Hematopoietic multipotent progenitor cell (in vitro differentiated cells): ENCODE measurements around the gene MAPK8IP1. TPM values are rescaled to one million over a fixed set of nuclear protein-coding genes. Genes with fewer than 3 reads are reported as not detected.

Experiments used
- DNase-seq, 3 donors: peaks; one replicate each; pipeline ENCODE4 v3.0.0-alpha.2; 2011 to 2015; ENCODE audit warnings: low read depth in 2 of 3, low spot score in 2 of 3
- total RNA-seq: library from RNA; depleted of rRNA; stranded (reverse); fragments of >200 nt; gene quantifications from one replicate; pipeline ENCODE4 v1.2.3, GENCODE V29; 2012

MAPK8IP1 gene
- total RNA-seq, 1 donor, result 0.54 TPM

DNA sequence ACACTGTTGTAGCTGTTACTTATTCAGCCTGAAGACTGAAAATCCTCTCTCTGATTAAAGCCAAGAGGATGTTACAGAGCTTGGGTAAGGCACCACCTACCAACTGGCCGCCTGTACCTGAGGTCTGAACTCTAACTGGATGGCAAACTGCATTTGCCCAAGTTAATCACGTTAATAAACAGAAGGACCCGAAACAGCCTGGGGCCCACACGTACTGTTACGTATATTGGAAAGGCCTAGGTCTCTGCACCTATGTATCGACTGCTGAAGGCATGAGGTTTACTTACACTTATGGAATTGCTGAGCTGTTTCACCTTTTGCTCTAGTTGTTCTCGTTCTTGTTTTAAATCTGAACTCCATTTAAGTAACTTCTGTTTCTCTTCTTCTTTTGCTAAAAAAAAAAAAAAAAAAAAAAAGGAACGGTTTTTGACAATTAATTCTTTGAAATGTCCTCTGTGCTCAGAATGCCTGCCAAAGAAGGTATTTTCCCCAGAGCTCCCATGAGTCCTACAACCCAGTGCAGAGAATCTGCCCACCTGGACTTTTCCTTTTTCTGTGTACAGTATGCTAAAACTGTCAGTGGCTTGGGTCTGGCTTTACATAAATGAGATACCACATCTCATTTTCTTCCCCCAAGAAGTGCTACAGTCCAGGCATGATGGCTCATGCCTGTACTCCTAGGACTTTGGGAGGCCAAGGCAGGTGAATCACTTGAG is 50.1 kb downstream of the MAPK8IP1 start:
- DNase-seq, result no peak

DNA sequence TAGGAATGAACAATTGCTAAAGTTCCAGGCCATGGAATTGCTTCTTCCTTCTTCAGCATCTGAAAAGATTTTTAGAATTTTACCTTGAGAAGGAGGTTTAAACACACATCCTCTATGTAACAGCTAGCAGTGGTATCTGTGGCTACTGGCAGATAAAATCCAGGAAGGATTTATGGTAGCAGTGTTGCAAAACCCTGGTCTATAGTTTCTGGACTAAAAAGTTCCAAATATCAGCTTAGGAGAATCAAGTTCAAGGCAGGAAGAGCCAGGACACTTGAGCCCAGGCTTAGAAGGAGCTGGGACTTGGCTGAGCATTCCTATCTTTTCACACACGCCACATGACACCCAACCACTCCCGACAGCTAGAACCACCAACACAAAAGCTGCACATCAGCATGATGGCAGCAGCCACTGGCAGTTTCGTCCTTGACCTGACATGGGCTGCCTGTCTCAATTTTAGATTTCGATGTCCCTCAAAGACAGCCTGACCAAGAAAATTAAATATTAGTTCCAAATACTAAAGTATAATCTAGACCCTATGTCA is 51.1 kb downstream of the MAPK8IP1 start:
- DNase-seq, result no peak

DNA sequence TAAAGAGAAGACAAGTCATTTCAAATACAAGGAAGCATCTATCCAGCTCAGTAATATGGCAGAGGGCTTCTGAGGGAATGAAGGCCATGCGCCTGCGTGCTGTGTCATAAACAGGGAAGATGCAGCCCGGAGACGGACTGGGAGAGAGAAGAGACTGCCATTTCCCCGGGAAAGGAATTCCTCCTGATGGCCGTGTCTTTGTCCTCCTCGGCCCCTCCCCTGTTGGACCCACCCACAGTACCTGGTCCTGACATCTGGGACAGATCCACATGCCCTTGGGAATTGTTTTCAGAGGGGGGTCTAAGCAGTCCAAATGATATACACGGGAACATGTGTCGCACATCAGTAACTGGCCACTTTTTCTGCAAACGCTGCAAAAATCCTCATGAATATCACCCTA is 52.5 kb downstream of the MAPK8IP1 start:
- DNase-seq, result no peak

DNA sequence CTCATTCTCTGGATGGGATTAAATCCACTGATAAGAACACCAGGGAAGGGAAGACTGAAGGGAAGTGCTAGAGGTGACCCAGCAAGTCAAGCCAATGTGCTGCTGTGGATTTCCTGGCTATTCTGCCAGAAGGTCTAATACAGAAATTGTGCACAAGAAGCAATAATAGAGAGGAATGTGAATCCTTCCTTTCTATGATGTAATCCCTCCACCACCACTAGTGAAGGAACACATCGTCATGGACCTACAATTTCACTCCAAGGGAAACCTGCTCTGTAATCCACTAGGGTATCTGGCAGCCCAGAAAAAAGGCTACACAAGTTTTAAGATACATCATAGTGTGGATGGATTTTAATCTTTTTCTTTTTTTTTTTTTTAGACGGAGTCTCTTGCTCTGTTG is 54.4 kb downstream of the MAPK8IP1 start:
- no peak for DNase-seq

DNA sequence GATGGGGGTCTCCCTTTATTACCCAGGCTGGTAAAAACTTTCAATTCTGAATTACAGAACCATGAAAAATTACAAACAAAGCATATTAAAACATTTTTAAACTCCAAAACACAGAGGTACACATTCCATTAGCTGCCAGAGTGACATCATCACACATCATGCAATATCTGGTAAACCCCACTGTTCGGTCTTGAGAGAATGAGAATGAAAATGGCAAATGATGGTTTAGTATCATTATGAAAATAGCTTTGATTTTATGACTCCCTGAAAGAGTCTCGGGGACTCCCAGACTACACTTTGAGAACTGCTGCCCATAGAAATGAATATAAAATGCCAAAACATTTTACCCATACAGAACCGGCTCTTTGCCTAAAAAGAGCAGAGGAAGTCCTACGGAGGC is 55.8 kb downstream of the MAPK8IP1 start:
- DNase-seq, result no peak

DNA sequence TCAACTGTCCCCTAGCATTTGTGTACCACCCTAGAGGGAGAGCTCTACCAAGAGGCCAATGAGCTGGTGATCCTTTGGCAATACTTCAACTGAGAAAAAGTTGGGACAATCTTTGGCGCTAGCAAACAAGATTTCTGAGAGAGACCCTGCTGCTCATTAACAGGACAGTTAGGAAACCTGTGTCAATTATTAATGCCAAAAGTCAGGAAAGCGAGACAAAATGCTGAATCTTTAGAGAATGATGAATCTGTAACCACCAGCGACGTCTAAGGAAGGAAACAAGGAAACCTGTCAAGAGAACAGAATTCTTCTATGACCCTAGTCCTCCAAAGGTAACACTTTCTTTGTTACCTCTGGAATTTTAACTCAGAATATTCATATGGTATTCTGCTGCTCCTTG is 56.9 kb downstream of the MAPK8IP1 start:
- no peak for DNase-seq

DNA sequence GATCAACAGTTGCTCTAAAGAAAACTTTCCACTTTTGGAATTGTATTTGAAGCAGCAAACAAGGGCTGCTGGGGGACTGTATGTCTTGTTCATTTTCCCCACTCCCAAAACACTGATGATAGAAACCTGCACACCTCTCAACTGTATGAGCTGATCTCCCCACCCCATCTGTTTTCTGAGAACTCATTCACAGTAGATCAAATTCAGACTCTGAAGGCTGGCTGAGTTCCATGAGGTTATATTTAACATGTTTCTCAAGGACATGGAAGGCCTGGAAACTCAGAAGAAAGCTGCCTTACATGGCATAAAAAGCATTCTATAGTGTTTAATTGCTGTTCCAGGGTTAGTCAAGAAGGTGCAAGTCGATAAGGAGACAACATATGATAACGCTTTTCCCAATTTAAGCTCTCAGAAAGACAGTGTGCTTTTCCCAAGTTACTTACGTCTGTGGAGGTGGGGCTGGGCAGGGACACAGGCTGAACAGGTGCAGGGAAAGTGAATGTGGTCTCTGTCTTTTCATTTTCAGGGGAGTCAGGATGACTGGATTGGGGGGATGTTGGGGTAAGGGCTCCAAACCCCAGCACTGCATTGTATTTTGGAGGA is 60.0 kb downstream of the MAPK8IP1 start:
- DNase-seq, result no peak

DNA sequence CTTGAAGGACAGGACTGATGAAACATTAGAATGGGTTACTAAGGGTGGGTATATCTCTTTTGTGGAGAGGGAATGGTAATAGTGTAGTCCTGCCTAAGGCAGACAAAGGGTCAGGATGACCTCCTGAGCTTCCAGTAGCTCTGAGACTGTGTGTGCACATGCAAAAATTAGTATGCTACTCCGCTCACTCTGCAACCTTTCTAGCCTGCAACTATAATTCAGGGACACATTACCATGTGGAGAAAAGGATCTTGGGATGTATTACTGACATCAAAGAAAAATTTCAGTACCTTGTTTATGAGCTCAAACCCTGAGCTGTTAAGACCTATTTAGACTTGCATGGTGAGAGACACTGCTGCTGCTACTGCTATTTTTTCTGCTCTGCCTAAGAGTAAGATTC is 62.4 kb downstream of the MAPK8IP1 start:
- no peak for DNase-seq

DNA sequence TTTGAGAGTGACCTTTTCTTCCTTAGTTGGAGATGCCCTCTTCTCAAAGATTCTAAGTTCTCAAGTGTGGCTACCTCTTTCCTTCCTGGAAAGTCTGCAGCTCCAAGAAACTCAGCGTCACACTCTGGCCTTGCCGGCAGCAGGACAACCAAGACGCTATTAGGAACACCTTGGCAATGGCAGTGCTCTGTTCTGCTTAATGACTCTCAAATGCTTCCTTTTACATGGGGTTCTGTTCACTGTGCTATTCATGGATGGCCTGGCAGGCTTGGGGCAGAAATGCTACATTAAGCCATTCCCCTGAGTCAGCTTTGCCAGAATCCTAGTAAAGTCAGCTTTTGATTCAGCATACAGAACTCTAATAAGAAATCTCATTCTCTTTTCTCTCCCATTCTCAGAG is 62.9 kb downstream of the MAPK8IP1 start:
- no peak for DNase-seq

DNA sequence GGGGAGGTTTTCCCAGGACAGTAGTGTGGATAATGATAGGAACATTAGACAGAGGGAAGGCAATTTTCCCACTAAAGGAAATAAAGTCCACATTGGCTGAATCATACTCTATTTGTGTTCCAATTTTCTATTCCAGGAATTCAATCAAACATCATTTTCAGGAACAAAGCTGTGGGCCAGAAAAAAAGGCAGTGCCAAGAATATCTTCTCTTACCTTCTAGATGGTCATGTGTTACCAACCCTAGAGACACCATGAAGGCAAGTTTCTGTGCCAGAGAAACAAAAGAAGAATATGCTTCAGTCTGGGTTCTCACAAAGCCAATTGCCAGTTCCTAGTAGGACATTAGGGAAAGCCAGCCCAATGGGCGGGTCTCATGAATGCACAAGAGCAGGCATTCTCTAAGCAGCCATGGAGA is 64.5 kb downstream of the MAPK8IP1 start:
- no peak for DNase-seq

Other genes starting within 250 kb of the MAPK8IP1 start
- gene CHST1, start 220.0 kb upstream of the MAPK8IP1 start, total RNA-seq, result under 0.01 TPM
- gene SLC35C1, start 80.5 kb upstream of the MAPK8IP1 start, total RNA-seq, result 10.5 TPM
- 32.3 TPM for gene CRY2, start 38.2 kb upstream of the MAPK8IP1 start, total RNA-seq
- gene FREY1, start 21.6 kb downstream of the MAPK8IP1 start, total RNA-seq, result 5.7 TPM
- gene PEX16, start 32.2 kb downstream of the MAPK8IP1 start, total RNA-seq, result 51.2 TPM
- 0.27 TPM for gene LARGE2, start 37.0 kb downstream of the MAPK8IP1 start, total RNA-seq
- 14.8 TPM for gene PHF21A, start 235.8 kb downstream of the MAPK8IP1 start, total RNA-seq